KOPT-K1 (cell line): ENCODE data around the gene MAP3K5.

Experiments used
- H3K27ac ChIP-seq: fragments of 200-600 bp; sonication (generic); 2 replicates; pipeline ENCODE4 v1.5.1; 2016; ENCODE audit warnings: antibody characterized with exemption, mild to moderate bottlenecking, low read depth, low read length; ENCODE audit not compliant: poor library complexity, severe bottlenecking
- H3K36me3 ChIP-seq: fragments of 200-600 bp; sonication (generic); 2 replicates; pipeline ENCODE4 v1.5.1; 2017; ENCODE audit warnings: antibody characterized with exemption, mild to moderate bottlenecking, low read length, moderate library complexity; ENCODE audit not compliant: insufficient read depth
- H3K9me3 ChIP-seq: fragments of 200-600 bp; sonication (generic); 2 replicates; pipeline ENCODE4 v1.5.1; 2017; ENCODE audit warnings: antibody characterized with exemption, low read length, mild to moderate bottlenecking; ENCODE audit not compliant: insufficient read depth, poor library complexity, severe bottlenecking

The MAP3K5 gene

DNA sequence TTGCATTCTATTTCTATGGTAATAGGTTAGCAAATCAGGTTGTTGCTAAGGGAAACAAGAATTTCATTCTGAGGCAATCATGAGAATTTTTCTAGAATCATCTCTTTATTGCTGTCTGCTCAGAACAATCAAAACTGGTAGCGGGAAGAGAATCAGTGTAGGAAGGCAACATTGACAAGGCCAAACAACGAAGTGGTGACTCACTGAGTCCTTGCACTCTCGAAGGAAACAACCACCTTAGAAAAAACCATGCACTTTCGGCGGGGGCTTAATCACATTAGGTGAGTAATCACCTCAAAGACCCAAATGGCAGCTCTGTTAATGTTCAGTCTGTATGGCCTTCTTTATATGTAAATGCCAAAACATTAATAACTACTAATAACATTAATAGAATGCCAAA is 163.3 kb downstream of the MAP3K5 start:
- Histone ChIP-seq H3K27ac (no peak overlapping the region), H3K36me3 (no peaks in the 10 kb centered on the region), H3K9me3 (no peaks in the 10 kb centered on the region)

DNA sequence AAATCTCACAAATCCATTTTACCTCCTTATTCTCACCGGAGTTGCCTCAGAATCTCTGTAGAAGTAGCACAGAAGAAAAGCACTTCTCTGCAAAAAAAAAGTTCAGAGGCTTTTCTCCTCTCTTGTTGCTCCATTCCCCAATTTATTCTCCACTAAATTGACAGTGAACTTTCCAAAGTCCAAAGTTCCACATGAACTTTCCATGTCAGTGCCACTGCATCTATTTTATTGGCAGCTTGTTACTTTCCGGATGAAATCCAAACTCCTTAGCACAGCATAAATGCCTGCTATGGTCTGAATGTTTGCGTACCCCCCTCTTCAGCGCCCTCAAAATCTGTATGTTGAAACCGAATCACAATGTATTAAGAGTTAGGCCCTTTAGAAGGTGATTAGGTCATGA is 165.1 kb downstream of the MAP3K5 start:
- H3K36me3 ChIP-seq, result no peaks in the 10 kb centered on the region
- no peaks in the 10 kb centered on the region for H3K9me3 ChIP-seq
- H3K27ac ChIP-seq, result no peak overlapping the region

DNA sequence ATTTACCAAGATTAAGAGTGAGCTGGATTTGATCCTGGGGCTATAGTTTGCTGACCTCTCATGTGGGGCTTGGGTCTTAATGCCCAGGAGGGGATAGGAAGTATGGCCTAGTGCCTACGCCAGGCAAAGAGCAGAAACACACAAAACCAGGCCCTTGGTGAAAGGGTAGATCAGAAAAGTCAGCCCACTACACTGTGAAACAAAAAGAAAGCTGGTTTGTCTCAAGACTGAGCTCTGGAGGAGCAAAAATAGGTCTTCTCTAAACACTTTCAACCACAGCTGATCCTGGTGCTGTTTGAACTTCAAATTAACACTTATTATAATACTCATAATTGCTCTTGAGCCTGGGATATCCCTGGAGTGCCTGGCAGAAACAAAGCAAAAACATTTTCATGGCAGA is 167.0 kb downstream of the MAP3K5 start:
- no peaks in the 10 kb centered on the region for H3K9me3 ChIP-seq
- H3K27ac ChIP-seq, result no peak overlapping the region
- no peaks in the 10 kb centered on the region for H3K36me3 ChIP-seq

DNA sequence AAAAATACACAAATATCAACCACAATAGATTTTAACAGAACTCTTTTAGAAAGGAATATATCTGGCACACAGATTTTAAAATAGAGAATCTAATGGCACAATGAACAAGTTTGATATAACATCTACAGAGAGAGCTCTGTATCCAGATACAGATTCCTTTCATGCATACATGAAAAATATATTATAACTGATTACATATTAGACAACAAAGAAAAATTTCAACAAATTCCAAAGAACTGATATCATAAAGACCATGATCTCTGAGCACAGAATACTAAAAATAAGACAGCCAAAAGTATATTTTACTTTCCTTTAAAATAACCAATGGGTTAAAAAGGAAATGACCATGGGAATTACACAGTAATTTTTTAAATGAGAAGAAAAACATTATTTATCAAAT is 167.9 kb downstream of the MAP3K5 start:
- no peaks in the 10 kb centered on the region for H3K9me3 ChIP-seq
- no peak overlapping the region for H3K27ac ChIP-seq
- H3K36me3 ChIP-seq, result no peaks in the 10 kb centered on the region

DNA sequence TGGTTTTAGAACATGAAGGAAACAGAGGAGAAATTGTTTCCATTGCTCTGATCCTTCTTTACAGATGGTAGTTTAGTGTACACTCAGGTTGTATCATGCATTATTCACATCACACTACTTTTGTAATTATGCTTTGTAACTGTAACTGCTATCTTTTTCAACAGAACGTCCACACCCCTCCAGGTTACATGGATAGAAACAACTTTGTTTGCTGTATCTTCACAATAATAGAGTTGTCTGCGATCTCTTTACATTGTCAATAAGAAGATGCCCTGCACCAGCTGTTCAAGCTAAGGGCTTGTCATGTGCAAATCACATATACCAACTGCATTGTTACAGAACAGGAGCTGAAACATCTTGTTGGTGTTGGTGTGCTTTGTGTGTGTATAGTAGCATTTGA is 174.2 kb downstream of the MAP3K5 start:
- no peak overlapping the region for H3K27ac ChIP-seq
- no peaks in the 10 kb centered on the region for H3K36me3 ChIP-seq
- no peaks in the 10 kb centered on the region for H3K9me3 ChIP-seq

DNA sequence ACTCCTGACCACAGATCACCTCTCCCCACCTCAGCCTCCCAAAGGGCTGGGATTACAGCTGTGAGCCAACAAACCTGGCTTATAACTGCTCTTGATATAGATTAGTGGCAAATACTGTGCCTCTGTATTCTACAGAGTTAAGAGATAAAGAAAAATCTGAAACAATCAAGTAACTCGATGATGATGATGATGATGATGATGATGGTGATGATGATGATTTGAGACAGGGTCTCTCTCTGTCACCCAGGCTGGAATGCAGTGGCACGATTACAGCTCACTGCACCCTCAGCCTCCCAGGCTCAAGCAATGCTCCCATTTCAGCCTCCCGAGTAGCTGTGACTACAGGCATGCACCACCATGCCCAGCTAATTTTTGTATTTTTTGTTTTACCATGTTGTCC is 175.8 kb downstream of the MAP3K5 start:
- H3K9me3 ChIP-seq, result no peaks in the 10 kb centered on the region
- no peak overlapping the region for H3K27ac ChIP-seq
- no peaks in the 10 kb centered on the region for H3K36me3 ChIP-seq

DNA sequence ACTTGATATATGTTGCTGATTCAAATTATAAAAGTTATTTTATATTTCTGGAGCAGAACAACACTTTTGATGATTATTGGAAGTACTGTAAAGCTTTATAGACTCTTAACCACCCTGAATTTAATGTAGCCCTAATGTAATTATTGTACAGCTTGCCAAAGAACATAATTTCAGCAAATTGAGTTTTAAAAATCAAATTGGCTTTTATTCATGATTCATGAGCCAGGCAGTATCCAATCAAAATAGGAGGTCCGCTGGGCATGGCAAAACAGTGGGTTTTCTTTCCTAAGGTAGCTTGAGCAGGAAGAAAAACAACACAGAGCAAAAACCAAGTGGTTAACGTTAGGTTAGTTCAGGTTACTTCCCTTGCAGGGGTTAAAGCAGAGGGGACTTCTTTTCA is 177.3 kb downstream of the MAP3K5 start:
- Histone ChIP-seq H3K36me3 (no peaks in the 10 kb centered on the region), H3K27ac (no peak overlapping the region)

DNA sequence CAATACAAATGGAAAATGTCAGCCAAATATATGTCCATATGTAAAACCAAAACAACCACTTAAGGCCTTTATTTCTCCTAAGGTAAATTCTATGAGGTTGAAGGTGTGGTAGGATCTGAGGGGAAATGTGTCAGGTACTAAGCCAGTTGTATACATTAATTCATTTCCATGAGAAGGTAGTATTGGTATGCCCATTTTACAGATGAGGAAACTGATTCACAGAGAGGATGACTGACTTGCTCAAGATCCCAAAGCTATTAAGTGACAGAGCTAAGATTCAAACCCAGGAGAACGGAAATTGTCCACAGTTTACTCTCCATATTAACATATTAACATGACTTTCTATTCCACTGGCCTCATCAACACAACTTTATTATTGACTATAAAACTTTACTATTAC is 177.9 kb downstream of the MAP3K5 start:
- no peaks in the 10 kb centered on the region for H3K36me3 ChIP-seq
- H3K27ac ChIP-seq, result no peak overlapping the region
- H3K9me3 ChIP-seq, result no peaks in the 10 kb centered on the region

More for the DNA sequence above, 177.3 kb downstream of the MAP3K5 start:
- no peaks in the 10 kb centered on the region for H3K9me3 ChIP-seq

DNA sequence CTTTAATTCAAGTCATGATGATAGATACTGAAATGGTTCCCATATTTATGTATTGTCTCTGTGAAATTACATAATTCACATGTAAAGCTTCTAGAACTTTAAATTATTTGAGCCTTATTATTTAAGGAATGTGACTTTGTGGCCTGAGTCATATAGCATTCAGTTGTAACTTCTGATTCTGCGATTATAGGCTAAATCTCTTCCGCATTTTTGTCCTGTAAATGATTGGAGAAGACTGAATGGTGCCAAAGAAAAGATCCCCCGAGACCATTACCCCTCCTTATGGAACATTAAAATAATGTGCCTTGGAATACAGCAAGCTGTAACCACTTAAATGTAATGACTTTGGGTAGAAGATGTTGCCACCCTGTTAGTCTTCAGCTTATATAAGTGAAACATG is 178.8 kb downstream of the MAP3K5 start:
- H3K27ac ChIP-seq, result no peak overlapping the region
- H3K9me3 ChIP-seq, result no peaks in the 10 kb centered on the region
- H3K36me3 ChIP-seq, result no peaks in the 10 kb centered on the region

DNA sequence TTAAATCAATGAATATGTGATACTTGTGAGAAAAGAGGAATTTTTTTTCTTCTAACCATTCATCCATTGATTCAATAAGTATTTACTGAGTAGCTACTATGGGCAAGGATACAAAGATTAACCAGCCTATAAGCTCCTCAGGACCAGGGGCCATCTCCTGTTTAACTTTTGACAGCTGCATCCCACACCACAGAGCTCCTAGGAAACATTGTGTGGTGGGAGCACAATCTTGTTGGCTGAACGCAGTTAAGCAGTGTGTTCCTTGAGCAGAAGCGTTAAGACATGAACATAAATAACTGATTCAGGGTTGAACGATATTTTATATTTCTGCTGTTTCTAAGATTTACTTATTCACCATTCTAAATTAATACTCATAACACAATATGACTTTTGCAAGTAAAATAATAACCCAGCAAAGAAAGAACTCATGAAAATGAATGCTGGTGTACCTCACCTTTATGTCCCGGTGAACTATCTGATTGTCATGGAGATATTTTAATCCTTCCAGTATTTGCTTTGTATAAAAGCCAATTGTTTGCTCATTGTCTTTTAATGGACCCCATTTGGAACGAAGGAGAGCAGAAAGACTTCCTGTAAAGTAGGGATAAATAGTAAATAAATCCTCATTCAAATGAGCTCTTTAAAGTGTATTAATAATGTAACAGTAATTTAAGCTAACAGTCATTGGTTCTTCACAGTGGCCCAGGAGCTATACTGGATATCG is 179.4 kb downstream of the MAP3K5 start:
- H3K27ac ChIP-seq, result no peak overlapping the region

DNA sequence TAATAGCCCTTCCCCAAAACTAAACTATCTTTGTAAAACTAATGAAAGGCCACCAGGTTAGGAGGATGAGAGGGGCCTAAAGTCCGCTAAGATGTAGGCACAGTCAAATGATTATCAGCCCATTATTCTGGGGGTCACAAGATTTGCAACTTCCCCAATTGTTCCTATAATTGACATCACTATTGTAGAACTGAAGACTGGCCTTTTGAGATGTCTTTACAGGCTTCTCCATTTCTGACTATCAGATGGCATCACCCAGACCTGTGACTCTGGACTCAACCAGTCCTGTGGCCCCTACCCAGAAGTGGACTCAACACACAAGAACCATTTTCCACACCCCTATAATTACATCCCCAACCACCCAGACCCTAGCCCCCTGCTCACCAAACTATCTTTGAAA is 180.5 kb downstream of the MAP3K5 start:
- Histone ChIP-seq H3K9me3 (no peaks in the 10 kb centered on the region), H3K27ac (no peak overlapping the region), H3K36me3 (no peaks in the 10 kb centered on the region)

More for the DNA sequence above, 179.4 kb downstream of the MAP3K5 start:
- no peaks in the 10 kb centered on the region for H3K36me3 ChIP-seq
- no peaks in the 10 kb centered on the region for H3K9me3 ChIP-seq

DNA sequence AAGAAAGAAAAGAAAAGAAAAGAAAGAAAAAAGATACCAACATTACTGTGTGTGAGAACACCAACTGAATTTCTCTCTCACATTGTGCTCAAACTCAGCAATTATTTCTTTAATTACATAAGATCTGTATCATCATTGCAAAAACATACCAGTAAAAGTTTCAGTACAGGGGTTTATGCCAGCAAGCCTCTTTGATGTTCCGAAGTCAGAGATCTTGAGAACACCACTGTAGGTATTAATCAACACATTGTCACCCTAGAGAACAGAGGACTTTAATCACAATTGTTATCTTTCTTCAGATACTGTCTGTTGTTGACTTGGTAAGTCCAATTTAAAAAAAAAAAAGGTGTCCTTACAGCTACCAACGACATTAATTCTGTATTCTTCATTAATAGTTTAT is 181.1 kb downstream of the MAP3K5 start:
- no peaks in the 10 kb centered on the region for H3K36me3 ChIP-seq
- no peaks in the 10 kb centered on the region for H3K9me3 ChIP-seq
- H3K27ac ChIP-seq, result no peak overlapping the region

DNA sequence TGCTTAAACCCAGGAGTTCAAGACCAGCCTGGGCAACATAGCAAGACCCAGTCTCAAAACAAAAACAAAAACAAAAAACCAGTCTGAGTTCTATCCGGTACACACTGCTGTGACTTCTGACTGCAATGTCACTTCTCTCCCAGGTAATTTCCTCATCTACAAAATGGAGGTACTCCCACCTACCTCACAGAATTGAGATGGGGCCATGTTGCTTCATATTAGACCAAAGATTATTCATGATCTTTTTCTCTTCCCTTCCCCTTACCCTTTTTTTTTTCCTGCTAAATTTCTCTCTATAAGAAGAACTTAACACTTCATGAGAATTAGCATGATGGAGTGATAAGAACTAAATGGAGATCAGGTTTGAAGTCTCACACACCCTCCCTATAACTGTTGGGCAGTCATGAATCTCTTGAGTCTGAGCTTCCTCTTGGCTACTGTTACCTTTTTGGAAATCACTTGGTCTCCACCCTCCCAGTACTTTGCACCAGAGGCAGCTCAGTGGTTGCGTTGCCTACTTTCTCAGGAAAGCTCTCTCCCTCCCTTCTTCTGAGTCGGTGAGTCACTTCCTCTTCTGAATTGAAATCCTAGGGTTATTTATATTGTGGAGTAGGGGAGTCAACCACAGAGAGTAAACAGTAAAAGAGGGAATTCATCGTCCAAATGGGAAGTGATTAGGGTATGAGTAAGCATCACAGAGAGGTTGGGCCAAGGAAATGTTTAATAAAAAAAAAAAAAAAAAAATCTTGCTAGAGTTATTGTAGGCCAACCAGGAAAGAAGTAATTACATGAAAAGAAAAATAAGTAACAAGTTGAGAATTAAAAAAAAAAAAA is 182.2 kb downstream of the MAP3K5 start:
- Histone ChIP-seq H3K36me3 (no peaks in the 10 kb centered on the region), H3K9me3 (no peaks in the 10 kb centered on the region)

DNA sequence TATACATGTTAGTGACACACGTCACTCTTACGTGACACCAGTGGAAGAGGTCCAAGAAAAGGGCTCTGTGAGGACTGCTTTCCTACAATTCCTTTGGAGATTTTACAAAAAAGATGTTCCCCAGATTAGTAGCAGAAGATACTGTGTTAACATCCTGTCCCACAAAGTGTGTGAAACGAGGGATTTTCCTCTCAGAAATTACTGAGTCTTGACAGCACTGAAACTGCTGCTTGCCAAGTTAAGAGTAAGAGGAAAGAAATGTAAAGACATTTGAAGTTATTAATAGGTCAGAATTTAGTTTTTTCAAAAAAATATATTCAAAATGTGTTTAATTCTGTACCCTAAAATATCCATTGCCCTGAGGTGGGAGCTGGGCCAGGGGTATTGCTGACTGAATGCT is 183.3 kb downstream of the MAP3K5 start:
- H3K36me3 ChIP-seq, result no peaks in the 10 kb centered on the region
- no peak overlapping the region for H3K27ac ChIP-seq
- H3K9me3 ChIP-seq, result no peaks in the 10 kb centered on the region

More for the DNA sequence above, 182.2 kb downstream of the MAP3K5 start:
- H3K27ac ChIP-seq, result no peak overlapping the region

DNA sequence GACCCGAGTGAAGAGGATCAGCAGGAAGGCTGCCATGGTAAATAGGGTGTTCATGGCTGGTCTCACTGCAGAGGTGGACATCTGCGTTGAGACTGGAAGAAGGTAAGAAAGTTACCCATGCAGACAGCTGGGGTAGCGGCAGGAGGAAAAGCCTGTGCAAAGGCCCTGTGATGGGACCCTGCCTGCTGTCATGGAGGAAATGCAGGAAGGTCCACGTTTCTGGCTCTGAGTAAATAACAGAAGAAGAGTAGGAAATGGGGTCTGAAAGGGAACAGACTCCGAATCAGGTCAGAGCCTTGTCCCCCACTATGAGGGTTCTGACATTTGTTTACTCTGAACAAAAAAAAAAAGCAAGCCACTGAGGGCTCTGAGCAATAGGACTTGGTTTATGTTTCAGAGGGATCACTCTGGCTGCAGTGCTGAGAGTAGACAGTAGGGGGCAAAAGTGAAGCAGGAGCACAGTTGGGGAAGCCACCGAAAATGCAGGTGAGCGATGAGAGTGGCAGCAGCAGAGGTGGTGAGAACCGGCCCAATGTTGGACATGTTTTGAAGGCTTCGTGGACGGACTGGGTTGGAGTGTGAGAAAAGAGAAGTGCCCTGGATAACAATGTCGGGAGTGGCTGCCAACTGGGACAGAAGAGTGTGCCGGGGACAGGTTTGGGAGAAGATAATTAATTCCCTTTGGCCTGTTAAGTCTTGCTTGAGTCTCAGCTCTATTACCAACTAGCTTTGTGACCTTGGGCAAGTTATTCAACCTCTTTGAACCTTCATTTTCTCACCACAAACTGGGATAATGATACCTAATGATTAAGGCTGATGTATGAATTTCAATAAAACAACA is 184.1 kb downstream of the MAP3K5 start:
- no peak overlapping the region for H3K27ac ChIP-seq

More for the DNA sequence above, 184.1 kb downstream of the MAP3K5 start:
- Histone ChIP-seq H3K9me3 (no peaks in the 10 kb centered on the region), H3K36me3 (no peaks in the 10 kb centered on the region)
